GM12892 (cell line): ENCODE results near the gene UQCR11.

Source experiments
- DNase-seq: peaks from one replicate; pipeline ENCODE4 v3.0.0; 2011; ENCODE audit not compliant: insufficient read length
- FAIRE-seq: peaks from 2 replicates; lab custom pipeline; 2011; peaks lifted over from hg19 to GRCh38; lab: Jason Lieb, UNC
- POLR2A ChIP-seq: IDR thresholded peaks from 2 replicates; pipeline ENCODE4 v1.6.1; 2011; ENCODE audit warnings: low read depth, low read length, control low read depth
- POLR2AphosphoS5 ChIP-seq: IDR thresholded peaks from 2 replicates; pipeline ENCODE4 v1.6.1; 2011; ENCODE audit warnings: low read depth, low read length, control low read depth
- TAF1 ChIP-seq: IDR thresholded peaks from 2 replicates; pipeline ENCODE4 v1.6.1; 2011; ENCODE audit warnings: low read depth, mild to moderate bottlenecking, control low read depth, low read length, borderline replicate concordance

The UQCR11 gene

GRCh38 chr19:1621021-1621420 is 15.8 kb upstream of the UQCR11 start:
- TF ChIP-seq POLR2A: no peak
- no peak for TF ChIP-seq TAF1
- TF ChIP-seq POLR2AphosphoS5: no peak
- FAIRE-seq: no peak
- DNase-seq: no peak

GRCh38 chr19:1620502-1620901 is 15.2 kb upstream of the UQCR11 start:
- no peak for FAIRE-seq

GRCh38 chr19:1619703-1620102 is 14.4 kb upstream of the UQCR11 start:
- FAIRE-seq (no peak), DNase-seq (no peak)
- TF ChIP-seq POLR2A (no peak), TAF1 (no peak), POLR2AphosphoS5 (no peak)

More at GRCh38 chr19:1620502-1620901, 15.2 kb upstream of the UQCR11 start:
- no peak for DNase-seq
- TF ChIP-seq POLR2AphosphoS5 (no peak), TAF1 (no peak), POLR2A (0 out of 2 replicates have a peak, but pooled peaks have one; percentile 9)

GRCh38 chr19:1619094-1619439 is 13.8 kb upstream of the UQCR11 start:
- TF ChIP-seq TAF1 (no peak), POLR2A (no peak), POLR2AphosphoS5 (no peak)
- no peak for DNase-seq
- no peak for FAIRE-seq

GRCh38 chr19:1618157-1619093 is 13.2 kb upstream of the UQCR11 start:
- no peak for FAIRE-seq
- peak; percentile 80 for DNase-seq

GRCh38 chr19:1616875-1617274 is 11.6 kb upstream of the UQCR11 start:
- no peak for DNase-seq

More at GRCh38 chr19:1618157-1619093, 13.2 kb upstream of the UQCR11 start:
- TF ChIP-seq POLR2AphosphoS5 (no peak), POLR2A (no peak), TAF1 (no peak)

GRCh38 chr19:1616396-1616795 is 11.1 kb upstream of the UQCR11 start:
- TF ChIP-seq TAF1 (no peak), POLR2A (no peak), POLR2AphosphoS5 (no peak)
- DNase-seq: no peak
- FAIRE-seq: no peak

More at GRCh38 chr19:1616875-1617274, 11.6 kb upstream of the UQCR11 start:
- TF ChIP-seq POLR2A (no peak), POLR2AphosphoS5 (no peak), TAF1 (no peak)
- FAIRE-seq: no peak

- no peak for FAIRE-seq
- DNase-seq: no peak
Observed at GRCh38 chr19:1615156-1615765, 10.0 kb upstream of the UQCR11 start.

GRCh38 chr19:1613808-1614570 is 8.7 kb upstream of the UQCR11 start:
- DNase-seq (no peak), FAIRE-seq (no peak)
- TF ChIP-seq POLR2A (no peak), TAF1 (no peak), POLR2AphosphoS5 (no peak)

More at GRCh38 chr19:1615156-1615765, 10.0 kb upstream of the UQCR11 start:
- TF ChIP-seq POLR2A (no peak), TAF1 (no peak), POLR2AphosphoS5 (no peak)

GRCh38 chr19:1613146-1613545 is 7.9 kb upstream of the UQCR11 start:
- TF ChIP-seq POLR2AphosphoS5 (no peak), TAF1 (no peak), POLR2A (no peak)
- no peak for DNase-seq
- no peak for FAIRE-seq
